Right ventricle myocardium superior (tissue), 1 donor: ENCODE data around the gene ADNP. TPM values are rescaled to one million over a fixed set of nuclear protein-coding genes. Genes with fewer than 3 reads are reported as not detected.

Experiments used
- total RNA-seq: library from RNA; stranded (reverse); fragmentation: NEBNext Ultra II Directional; extraction: Animal tissue kit (Norgen Biotek cat#: 25700); gene quantifications from one replicate; pipeline ENCODE4 v1.2.1, GENCODE V29; 2021
- donor health status: DM: no; HTN: yes; CAD: no; lungs with severe emphysema.

Gene ADNP
- total RNA-seq, 1 donor from 2014 or later = 28.8 TPM

Other genes starting within 250 kb of the ADNP start
- gene RIPOR3, start 239.9 kb downstream of the ADNP start, total RNA-seq = 8.1 TPM
- 4.7 TPM for gene PARD6B, start 199.9 kb downstream of the ADNP start, total RNA-seq
- gene BCAS4, start 136.4 kb downstream of the ADNP start, total RNA-seq = 2.6 TPM
- gene DPM1, start 27.1 kb upstream of the ADNP start, total RNA-seq = 36.3 TPM
- gene MOCS3, start 27.4 kb upstream of the ADNP start, total RNA-seq = 2.9 TPM
- gene KCNG1, start 91.7 kb upstream of the ADNP start, total RNA-seq = 0.32 TPM